NCI-H1436 treated with DMSO at 0.1 percent for 48 hours (cell line): Measurements from ENCODE around the gene PLXNA4.

Source experiments
- DNase-seq: peaks from one replicate; lab custom pipeline; 2025; lab: John Stamatoyannopoulos, UW

The PLXNA4 gene

GRCh38 chr7:132239422-132239994 lies 336.8 kb downstream of the PLXNA4 start:
- DNase-seq = no peak

GRCh38 chr7:132234711-132235110 lies 341.6 kb downstream of the PLXNA4 start:
- DNase-seq = no peak

GRCh38 chr7:132232406-132232805 lies 343.9 kb downstream of the PLXNA4 start:
- DNase-seq = no peak

DNA sequence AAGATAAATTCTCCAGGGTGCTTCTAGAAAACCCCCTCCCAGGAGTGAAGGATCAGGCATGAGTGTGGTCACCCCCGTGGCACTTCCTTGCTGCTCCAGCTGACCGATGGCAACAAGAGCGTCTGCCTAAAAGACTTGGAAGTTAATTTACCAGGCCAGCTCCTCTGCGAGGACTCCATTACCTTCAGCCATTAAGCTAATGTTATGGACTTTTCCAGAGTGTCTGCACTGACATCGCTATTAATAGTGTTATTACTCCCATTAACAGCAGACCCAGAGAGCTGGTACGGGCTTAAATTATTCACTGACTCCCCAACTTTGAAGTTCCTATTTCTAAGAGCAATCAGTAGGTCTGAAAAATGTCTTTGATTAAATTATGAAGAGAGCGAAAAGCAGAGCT lies 345.8 kb downstream of the PLXNA4 start:
- DNase-seq = no peak

DNA sequence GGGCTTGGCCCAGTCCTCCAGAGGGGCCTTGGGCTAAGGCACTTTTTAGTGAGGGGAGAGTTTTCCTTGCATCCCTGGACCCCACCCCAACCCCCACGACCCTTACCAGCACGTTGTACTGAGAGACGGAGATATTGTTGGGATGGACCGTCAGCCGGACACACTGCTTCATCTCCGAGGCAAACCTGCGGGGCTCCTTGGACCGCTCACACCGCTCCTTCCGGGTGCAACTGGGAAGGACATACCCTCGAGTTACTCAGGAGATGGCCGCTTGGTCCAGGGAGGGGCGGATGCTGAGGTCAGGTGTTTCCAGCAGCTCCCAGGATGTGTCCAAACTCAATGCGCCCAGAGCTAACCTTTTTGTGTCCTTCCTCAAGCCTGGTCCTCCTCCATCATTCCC lies 348.0 kb downstream of the PLXNA4 start:
- no peak for DNase-seq

- no peak for DNase-seq
These were observed 349.3 kb downstream of the PLXNA4 start for GRCh38 chr7:132226957-132227290.

DNA sequence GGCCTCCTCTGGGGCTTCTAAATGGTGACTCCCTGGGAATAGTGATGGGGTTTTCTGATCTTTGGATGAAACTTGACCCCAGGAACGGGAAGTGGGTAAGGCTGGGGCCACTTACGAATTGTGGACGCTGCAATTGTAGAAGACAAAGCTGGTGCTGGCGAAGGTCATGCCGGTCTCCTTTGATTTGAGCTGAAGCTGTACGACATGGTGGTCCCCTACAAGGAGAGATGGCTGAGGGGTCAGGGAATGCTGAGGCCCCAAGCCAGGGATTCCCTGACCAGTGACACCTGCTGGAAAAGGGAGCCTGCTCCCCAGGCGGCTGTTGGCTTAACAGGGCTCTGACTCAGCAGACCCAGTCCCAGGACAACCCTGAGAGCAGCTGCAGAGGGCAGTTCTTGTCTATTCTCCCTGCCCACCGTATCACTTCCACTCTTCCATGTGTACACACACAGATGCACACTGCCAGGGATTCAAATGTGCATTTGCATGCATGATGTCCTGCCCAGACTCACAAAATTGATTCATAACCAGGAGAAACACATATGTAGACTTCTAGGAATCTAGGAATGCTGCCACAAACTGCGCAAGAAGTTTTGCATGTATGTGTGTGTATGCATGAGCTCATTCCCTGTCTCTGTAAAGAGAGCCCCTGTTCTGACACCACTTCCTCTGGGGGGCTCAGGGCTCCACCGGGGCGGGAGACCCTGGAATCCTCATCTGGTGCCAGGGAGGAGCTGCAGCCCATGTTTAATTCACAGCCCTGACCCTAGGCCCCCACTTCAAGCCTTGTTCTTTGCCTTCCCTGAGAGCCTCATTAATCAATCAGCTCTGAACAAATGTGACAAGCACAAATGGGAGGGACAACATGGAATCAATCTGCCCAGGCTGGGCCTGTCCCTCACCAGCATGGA lies 350.0 kb downstream of the PLXNA4 start:
- no peak for DNase-seq

GRCh38 chr7:132225216-132226030 lies 350.8 kb downstream of the PLXNA4 start:
- DNase-seq = no peak

GRCh38 chr7:132221356-132221755 lies 354.9 kb downstream of the PLXNA4 start:
- no peak for DNase-seq

DNA sequence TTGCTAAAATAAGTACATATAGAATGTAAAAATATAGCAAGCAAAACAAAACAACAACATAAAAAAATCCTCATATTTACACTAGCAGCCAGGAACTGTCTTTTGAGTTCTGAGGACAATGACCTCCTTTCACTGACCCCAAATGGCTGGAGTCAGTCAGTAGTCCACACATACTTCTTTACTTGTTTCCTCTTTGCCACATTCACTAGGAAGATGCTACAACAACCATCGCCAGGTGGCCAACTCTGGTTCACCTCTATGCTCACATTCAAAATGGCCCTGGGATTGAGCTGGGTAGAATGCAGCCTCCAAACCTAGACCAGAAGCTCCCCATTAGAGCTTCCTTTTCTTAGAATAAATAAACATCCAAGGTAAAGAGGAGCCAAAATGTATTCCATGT lies 356.2 kb downstream of the PLXNA4 start:
- no peak for DNase-seq

GRCh38 chr7:132218876-132219275 lies 357.4 kb downstream of the PLXNA4 start:
- DNase-seq = no peak

DNA sequence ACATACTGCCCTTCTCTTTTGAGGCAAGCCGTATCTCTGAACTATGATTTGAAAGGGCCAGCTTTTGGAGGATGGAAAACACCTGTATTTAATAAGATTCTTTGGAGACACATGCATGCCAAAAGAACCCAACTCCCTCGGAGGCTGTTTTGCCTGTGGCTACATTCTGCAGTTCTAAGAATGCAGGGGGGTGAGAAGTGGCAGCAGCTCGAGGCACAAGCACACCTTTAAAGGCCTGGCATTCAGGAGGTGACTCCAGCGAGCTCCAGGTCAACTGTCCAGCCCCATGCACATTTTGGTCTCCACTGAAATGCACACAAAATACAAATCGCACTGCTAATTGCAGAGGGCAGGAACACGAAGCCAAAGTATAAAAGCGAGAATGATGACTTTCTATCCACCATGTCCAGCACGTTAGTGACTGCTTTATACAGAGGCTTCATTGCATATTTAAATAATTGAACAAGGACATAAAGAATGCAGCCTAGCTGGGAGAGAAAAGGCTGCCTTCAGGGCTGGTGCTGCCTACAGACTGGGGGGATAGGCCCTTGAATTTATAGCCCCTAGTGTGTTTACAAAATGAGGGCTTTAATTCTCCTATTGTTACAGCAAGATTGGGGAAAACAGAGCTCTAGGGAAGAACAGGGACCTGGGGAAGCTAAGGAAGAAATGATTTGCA lies 359.3 kb downstream of the PLXNA4 start:
- DNase-seq = no peak

DNA sequence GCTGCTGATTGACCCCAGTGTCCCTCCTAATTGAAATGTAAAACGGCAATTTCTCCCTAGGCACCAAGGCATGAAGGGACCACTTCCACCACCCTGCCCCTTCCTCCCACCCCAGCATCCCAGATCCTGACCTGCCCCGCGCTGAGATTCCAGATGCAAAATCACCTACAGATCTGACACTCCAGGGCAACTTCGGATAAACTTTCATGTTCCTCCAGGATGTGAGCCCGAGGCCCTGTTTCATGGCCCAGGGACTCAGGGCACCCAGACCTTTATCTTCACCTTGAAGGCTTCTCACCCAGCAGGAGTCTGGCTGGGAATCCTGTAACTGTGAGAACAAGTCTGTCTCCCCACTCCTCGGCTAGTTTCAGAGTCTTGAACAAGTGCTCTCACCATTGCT lies 361.8 kb downstream of the PLXNA4 start:
- DNase-seq = no peak

DNA sequence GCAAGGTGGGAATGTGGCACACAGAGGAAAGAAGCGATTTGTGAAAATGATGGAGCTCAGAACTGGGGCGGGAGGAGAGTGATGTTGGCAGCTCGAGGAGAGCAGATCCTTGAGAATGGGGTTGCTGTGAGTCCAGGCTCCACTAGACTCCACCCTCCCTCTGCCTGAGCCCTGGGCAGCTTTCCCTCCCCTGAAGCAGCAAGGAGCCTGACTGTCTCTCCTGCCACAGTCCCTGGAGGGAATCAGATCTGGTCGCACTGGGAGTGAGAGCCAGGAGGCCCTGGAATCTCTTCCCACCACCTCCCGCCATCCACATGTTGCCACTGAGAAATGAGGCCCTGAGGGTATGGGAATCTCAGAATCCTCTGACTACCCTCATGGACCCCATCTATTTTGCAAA lies 362.7 kb downstream of the PLXNA4 start:
- DNase-seq = no peak

- DNase-seq = no peak
These were observed 364.3 kb downstream of the PLXNA4 start for GRCh38 chr7:132211971-132212370.

GRCh38 chr7:132210821-132211220 lies 365.4 kb downstream of the PLXNA4 start:
- DNase-seq = no peak

- no peak for DNase-seq
These were observed 368.5 kb downstream of the PLXNA4 start for GRCh38 chr7:132207782-132208181.

- DNase-seq = no peak
These were observed 369.1 kb downstream of the PLXNA4 start for GRCh38 chr7:132207211-132207610.

- DNase-seq = no peak
These were observed 369.7 kb downstream of the PLXNA4 start for GRCh38 chr7:132206594-132206993.

DNA sequence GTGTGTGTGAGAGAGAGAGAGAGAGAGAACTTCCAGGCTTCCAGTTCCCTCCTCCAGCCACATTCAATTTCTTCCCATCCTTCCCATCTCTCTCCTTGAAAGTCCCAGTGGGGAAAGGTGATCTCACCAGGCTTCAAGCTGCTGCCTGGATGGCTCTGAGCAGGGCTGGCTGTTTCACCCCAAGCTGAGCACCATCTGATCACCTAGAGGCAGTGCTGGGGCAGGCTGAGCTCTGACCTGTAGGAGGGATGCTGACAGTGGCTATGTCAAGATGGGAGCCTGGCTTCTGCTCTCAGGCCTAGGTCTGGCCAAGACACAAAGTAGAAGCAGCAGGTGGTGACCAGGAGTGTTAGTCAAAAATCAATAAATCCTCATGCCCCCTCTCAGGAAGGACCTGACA lies 370.8 kb downstream of the PLXNA4 start:
- no peak for DNase-seq

GRCh38 chr7:132203021-132203420 lies 373.2 kb downstream of the PLXNA4 start:
- no peak for DNase-seq

- DNase-seq = no peak
These were observed 373.7 kb downstream of the PLXNA4 start for GRCh38 chr7:132202541-132202940.
